Head of caudate nucleus (tissue), 42 donors: ENCODE measurements around the gene SLC25A38.
A peak's percentile ranks its signal among the peaks of the same experiment; 100 is the strongest.
"Not testable (repeated sequence)": the region's sequence is repeated elsewhere in the genome, so short reads cannot be mapped to it uniquely, and the experiment has no call there.

Experiments
- DNase-seq, 42 donors: peaks; one replicate each; pipeline versions ENCODE4 v3.0.0 to v3.0.0-alpha.2; 2020 to 2021; ENCODE audit warnings: mixed read lengths in 7 of 42
- intact Hi-C: fragments of 100-400 bp; cut with DNase I; formaldehyde crosslinking; loops from one replicate; pipeline ENCODE4 v1.15.0; 2022

Gene SLC25A38

GRCh38 chr3:39383045-39383880, at the start of gene SLC25A38:
Gene SLC25A38 (plus strand): TSS chr3:39383370. CDS start chr3:39383725, 355 bp downstream.
- peak; percentile 69 to 96 (median 89) for DNase-seq
- intact Hi-C loops: no loop called here

DNA sequence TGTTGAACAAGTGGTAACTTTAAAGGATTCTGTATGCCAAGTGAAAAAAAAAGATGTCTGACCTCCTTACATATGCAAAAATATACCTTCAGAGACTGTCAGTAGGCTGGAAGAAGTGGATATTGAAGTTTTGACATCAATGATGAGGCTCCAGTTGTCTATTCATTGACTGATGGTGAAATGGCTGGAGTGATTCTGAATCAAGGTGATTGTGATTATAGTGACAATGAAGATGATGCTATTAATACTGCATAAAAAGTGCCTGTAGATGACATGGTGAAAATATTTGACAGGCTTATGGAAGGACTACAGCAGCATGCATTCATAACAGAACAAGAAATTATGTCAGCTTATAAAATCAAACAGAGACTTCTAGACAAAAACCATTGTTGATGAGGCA, 49.6 kb upstream of the SLC25A38 start:
- DNase-seq: no peak
- intact Hi-C loops: no loop called here

DNA sequence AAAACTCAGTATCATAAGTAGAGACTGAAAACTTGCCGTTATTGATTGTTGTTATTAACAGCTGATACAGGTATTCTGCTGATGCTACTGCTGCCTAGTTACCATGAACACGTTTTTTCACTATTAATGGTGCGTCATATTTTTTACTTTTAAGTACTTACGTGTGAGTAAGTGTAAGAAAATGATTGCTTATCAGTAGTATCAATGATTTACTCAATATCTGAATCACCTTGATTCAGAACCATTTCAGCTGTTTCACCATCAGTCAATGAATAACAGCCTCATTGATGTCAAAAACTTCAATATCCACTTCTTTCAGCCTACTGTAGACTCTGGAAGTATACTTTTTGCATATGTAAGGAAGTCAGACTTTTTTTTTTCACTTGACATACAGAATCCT, 49.0 kb upstream of the SLC25A38 start:
- no peak for DNase-seq
- intact Hi-C loops: no loop called here

DNA sequence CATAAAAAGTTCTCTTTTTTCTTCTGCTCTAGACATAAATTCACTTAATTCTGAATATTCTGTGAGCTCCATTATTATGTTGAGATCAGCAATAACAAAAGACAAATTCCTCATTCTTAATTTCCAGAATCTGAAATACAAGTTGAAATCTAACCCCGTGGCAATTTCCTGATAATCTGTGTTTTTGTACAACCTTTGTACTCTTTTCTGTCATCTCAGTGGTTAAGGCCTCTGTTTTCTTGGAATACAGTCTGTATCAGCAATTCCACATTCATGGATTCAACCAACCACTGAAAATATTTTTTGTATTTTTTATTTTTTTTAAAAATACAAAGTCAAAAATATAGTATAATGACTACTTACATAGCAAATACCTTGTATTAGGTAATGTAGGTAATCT, 45.0 kb upstream of the SLC25A38 start:
- intact Hi-C loops: no loop called here
- DNase-seq: no peak

DNA sequence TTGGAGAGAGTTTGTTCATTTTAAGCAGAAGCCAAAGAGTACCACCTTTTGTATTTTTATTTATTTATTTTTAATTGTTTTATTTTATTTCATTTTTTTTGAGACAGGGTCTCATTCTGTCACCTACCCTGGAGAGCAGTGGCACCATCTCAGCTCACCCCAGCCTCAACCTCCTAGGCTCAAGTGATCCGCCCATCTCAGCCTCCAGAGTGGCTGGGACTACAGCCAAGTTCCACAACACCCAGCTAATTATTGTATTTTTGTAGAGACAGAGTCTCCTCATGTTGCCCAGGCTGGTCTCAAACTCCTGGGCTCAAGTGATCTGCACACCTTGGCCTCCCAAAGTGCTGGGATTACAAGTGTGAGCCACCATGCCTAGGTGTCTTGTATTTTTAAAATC, 44.1 kb upstream of the SLC25A38 start:
- no peak for DNase-seq
- intact Hi-C loops: no loop called here

- intact Hi-C loops: no loop called here
- no peak for DNase-seq
Measured at GRCh38 chr3:39343076-39343717, 40.0 kb upstream of the SLC25A38 start.

DNA sequence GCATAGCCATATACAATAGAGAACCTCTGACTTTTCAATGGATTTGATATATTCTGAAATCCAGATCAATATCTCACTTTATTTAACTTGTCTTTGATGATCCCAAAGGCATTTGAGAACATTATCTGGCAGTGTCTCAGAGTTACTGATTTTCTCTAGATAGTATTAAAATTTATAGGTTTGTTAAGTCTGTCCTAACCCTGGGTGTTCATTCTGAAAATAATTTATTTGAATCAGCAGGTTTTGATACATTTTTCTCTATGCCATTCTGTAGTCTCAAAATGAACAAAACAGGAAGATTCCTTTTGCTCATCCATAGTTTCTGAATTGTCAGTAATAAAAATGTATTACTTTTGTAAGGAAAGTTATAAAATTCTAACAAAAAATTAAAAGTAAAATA, 39.4 kb upstream of the SLC25A38 start:
- no peak for DNase-seq
- intact Hi-C loops: no loop called here

- no peak for DNase-seq
- intact Hi-C loops: no loop called here
Measured at GRCh38 chr3:39344746-39345344, 38.3 kb upstream of the SLC25A38 start.

DNA sequence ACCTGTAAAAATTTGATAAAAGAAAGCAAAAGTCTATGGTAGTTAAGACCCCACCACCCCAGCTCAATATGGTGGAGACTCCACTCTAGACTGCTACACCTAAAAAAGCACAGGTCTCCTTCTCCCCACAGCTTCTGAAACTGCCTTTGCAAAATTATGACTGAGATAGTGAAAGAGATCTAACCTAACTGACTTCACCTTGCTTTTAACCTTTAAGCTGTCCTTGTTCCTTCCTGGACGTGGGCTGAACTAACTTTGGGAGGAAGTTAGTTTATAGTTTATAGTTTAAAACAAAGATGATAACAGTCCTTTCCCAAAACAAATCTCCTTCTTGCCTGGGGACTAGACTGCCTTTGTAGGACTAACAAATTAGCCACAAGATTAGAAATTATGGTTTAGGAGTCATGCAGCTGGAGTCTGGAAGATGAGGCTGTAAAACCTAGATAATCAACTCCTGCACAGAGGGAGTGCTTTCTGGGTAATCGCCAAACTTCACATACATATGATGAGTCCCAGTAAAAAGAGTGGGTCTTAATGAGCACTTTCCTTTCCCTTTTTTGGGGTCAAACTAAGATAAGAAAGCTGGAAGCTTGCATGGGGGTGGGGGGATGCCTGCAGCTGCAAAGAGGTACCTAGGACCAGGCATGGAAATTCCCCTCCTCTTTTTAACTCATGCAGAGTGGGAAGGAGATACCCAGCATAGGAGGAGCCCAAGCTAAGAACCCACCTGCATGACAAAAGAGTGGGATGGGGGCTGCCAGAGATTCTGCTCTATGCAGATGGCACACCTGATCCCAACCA, 36.2 kb upstream of the SLC25A38 start:
- no peak for DNase-seq
- intact Hi-C loops: no loop called here

DNA sequence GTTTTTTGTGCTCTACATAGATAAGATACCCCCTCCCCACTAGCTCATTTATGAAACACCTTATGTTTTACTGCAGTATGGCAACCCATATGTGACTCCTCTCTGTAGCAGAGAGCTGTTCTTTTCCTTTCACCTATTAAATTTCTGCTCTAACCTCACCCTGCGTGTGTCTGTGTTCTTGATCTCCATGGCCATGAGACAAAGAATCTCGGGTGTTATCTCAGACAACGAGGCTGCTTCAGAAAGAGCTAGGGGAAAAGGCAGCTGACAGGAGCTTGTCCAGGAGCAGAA, 35.6 kb upstream of the SLC25A38 start:
- no peak for DNase-seq
- intact Hi-C loops: no loop called here

- DNase-seq: no peak
- intact Hi-C loops: no loop called here
Measured at GRCh38 chr3:39349080-39349479, 34.1 kb upstream of the SLC25A38 start.

DNA sequence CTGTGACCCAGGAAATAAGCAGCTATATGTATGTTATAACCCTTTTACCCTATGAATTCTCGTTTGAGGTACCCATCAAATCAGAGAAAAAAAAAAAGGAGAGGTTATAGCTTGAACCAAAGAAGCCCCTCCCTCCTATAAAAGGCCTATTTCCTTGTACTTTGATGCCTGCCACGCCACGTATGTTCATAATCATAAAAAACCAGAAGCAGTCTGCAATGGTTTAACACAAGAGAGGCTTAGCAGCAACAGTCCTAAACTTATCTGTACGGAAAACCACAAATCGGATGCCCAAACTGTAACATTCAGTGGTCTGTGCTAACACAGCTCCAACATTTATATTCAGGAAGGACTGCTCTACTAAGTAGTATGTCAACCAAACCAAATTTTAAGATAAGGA, 32.5 kb upstream of the SLC25A38 start:
- intact Hi-C loops: no loop called here
- no peak for DNase-seq

- intact Hi-C loops, DNase-seq: not testable (repeated sequence)
Measured at GRCh38 chr3:39351134-39351533, 32.0 kb upstream of the SLC25A38 start.

DNA sequence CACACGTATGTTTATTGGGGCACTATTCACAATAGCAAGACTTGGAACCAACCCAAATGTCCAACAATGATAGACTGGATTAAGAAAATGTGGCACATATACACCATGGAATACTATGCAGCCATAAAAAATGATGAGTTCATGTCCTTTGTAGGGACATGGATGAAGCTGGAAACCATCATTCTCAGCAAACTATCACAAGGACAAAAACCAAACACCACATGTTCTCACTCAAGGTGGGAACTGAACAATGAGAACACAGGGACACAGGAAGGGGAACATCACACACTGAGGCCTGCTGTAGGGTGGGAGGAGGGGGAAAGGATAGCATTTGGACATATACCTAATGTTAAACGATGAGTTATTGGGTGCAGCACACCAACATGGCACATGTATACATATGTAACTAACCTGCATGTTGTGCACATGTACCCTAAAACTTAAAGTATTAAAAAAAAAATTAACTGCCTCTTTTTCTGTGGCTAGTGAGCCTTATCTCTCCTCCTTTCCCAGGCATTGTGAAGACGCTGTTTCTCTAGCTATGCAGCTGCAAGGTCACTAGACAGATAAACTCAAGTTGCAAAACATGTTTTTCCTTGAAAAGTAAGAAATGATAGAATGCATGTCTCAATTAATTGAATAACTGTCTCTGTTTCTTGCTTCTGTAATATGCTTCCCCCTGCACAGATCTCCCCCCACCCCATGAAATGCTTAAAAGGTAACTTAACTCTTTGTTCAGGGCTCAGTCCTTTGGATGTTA, 29.8 kb upstream of the SLC25A38 start:
- DNase-seq, intact Hi-C loops: not testable (repeated sequence)

DNA sequence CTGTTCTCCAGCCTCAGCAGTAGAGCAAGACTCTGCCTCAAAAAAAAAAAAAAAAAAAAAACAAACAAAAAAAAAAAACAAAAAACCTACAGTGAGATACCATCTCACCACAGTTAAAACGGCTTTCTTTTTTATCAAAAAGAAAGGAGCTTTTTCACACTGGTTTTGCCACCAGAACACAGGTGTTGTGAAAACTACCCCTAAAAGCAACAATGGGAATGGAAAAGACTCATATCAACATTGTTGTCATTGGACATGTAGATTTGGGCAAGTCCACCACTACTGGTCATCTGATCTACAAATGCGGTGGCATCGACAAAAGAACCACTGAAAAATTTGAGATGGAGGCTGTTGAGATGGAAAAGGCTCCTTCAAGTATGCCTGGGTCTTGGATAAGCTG, 24.8 kb upstream of the SLC25A38 start:
- no peak for DNase-seq
- intact Hi-C loops: no loop called here

DNA sequence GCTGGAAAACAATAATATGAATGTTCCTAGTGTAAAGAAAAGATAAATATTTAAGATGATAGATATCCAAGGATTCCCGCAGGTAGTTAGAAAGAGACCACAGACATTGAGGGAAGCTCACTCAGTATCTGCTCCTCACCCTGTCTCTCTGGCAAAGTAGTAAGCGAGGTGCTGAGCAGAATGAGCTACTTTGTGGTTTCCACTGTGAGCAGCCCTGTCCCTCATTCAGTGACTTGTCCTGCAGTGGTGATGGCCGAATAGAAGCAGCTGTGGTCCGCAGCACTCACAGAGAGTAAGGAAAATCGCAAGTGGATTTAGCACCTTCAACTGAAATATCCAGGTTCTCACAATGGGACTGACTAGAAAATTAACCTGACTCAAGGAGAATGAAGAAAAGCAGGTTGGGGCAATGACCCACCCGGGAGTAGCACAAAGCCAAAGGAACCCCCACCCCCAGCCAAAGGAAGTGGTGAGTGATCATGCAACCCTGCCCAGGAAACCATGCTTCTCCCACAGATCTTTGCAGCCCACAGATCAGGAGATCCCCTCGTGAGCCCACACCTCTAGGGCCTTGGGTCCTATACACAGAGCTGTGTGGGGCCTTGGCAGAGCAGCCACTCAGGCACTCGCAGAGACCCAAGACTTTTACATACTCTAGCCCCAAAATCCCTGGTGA, 21.8 kb upstream of the SLC25A38 start:
- intact Hi-C loops: no loop called here
- DNase-seq: no peak

GRCh38 chr3:39362192-39362591, 21.0 kb upstream of the SLC25A38 start:
- intact Hi-C loops: no loop called here
- DNase-seq: no peak

GRCh38 chr3:39362812-39363211, 20.4 kb upstream of the SLC25A38 start:
- intact Hi-C loops: no loop called here
- DNase-seq: no peak

DNA sequence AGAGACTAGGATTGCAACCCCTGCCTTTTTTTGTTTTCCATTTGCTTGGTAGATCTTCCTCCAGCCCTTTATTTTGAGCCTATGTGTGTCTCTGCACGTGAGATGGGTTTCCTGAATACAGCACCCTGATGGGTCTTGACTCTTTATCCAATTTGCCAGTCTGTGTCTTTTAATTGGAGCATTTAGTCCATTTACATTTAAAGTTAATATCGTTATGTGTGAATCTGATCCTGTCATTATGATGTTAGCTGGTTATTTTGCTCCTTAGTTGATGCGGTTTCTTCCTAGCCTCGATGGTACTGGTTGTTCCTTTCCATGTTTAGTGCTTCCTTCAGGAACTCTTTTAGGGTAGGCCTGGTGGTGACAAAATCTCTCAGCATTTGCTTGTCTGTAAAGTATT, 12.7 kb upstream of the SLC25A38 start:
- intact Hi-C loops, DNase-seq: not testable (repeated sequence)
